Parathyroid adenoma (tissue), 2 donors: Measurements from ENCODE around the gene ADARB2.

Experiments used
- H2AFZ ChIP-seq: fragments of 300-600 bp; sonication (generic); one replicate; pipeline ENCODE4 v1.7.0; 2017; ENCODE audit warnings: antibody characterized with exemption, mild to moderate bottlenecking
- H3K27ac ChIP-seq: fragments of 300-600 bp; sonication (generic); one replicate; pipeline ENCODE4 v1.7.0; 2017
- H3K27me3 ChIP-seq: fragments of 300-600 bp; sonication (generic); one replicate; pipeline ENCODE4 v1.7.0; 2017; ENCODE audit warnings: low read length; ENCODE audit not compliant: control insufficient read depth, insufficient read depth
- H3K36me3 ChIP-seq: fragments of 300-600 bp; sonication (generic); one replicate; pipeline ENCODE4 v1.7.0; 2017; ENCODE audit warnings: low read length; ENCODE audit not compliant: control insufficient read depth, insufficient read depth
- H3K4me1 ChIP-seq: fragments of 300-600 bp; sonication (generic); one replicate; pipeline ENCODE4 v1.7.0; 2017; ENCODE audit warnings: control low read depth
- H3K4me2 ChIP-seq: fragments of 300-600 bp; sonication (generic); one replicate; pipeline ENCODE4 v1.7.0; 2017; ENCODE audit warnings: low read length
- H3K4me3 ChIP-seq: fragments of 300-600 bp; sonication (generic); one replicate; pipeline ENCODE4 v1.7.0; 2017; ENCODE audit warnings: low read depth, low read length
- H3K79me2 ChIP-seq: fragments of 300-600 bp; sonication (generic); one replicate; pipeline ENCODE4 v1.7.0; 2017; ENCODE audit warnings: control low read depth
- H3K9ac ChIP-seq: fragments of 300-600 bp; sonication (generic); one replicate; pipeline ENCODE4 v1.7.0; 2017; ENCODE audit warnings: mild to moderate bottlenecking
- H3K9me3 ChIP-seq: fragments of 300-600 bp; sonication (generic); one replicate; pipeline ENCODE4 v1.7.0; 2017; ENCODE audit warnings: low read length; ENCODE audit not compliant: control insufficient read depth
- CTCF ChIP-seq: fragments of 300-600 bp; sonication (generic); IDR thresholded peaks from one replicate; pipeline ENCODE4 v1.7.0; 2017; ENCODE audit warnings: antibody characterized with exemption, mild to moderate bottlenecking
- donor health status: primary hyperparathyroidism.

ADARB2 gene

GRCh38 chr10:1320739-1321320 lies 416.5 kb downstream of the ADARB2 start:
- Histone ChIP-seq H3K4me2 (no peak overlapping the region), H3K9ac (no peak overlapping the region), H3K27ac (no peak overlapping the region), H3K79me2 (no peaks in the 10 kb centered on the region), H3K36me3 (no peaks in the 10 kb centered on the region), H3K4me1 (no peaks in the 10 kb centered on the region), H3K9me3 (no peaks in the 10 kb centered on the region), H3K27me3 (no peaks in the 10 kb centered on the region), H2AFZ (no peak overlapping the region), H3K4me3 (no peak overlapping the region)
- no peak for TF ChIP-seq CTCF

- H3K27me3 ChIP-seq = no peaks in the 10 kb centered on the region
- TF ChIP-seq CTCF = no peak
- H3K9ac ChIP-seq = no peak overlapping the region
- no peaks in the 10 kb centered on the region for H3K36me3 ChIP-seq
- H3K27ac ChIP-seq = no peak overlapping the region
- H3K4me2 ChIP-seq = no peak overlapping the region
- no peaks in the 10 kb centered on the region for H3K9me3 ChIP-seq
- H3K79me2 ChIP-seq = no peaks in the 10 kb centered on the region
- no peak overlapping the region for H2AFZ ChIP-seq
- no peaks in the 10 kb centered on the region for H3K4me1 ChIP-seq
- H3K4me3 ChIP-seq = no peak overlapping the region
Observed at GRCh38 chr10:1316809-1317143, 420.5 kb downstream of the ADARB2 start.

GRCh38 chr10:1316121-1316808 lies 421.1 kb downstream of the ADARB2 start:
- Histone ChIP-seq H3K79me2 (no peaks in the 10 kb centered on the region), H3K9me3 (no peaks in the 10 kb centered on the region), H3K27ac (no peak overlapping the region), H3K9ac (no peak overlapping the region), H3K4me1 (no peaks in the 10 kb centered on the region), H3K4me2 (no peak overlapping the region), H3K36me3 (no peaks in the 10 kb centered on the region), H3K27me3 (no peaks in the 10 kb centered on the region), H3K4me3 (no peak overlapping the region), H2AFZ (no peak overlapping the region)
- no peak for TF ChIP-seq CTCF

GRCh38 chr10:1315178-1315577 lies 422.1 kb downstream of the ADARB2 start:
- H3K4me3 ChIP-seq = no peak overlapping the region
- no peak for TF ChIP-seq CTCF
- H3K36me3 ChIP-seq = no peaks in the 10 kb centered on the region
- no peaks in the 10 kb centered on the region for H3K27me3 ChIP-seq
- no peak overlapping the region for H2AFZ ChIP-seq
- H3K27ac ChIP-seq = no peak overlapping the region
- H3K9ac ChIP-seq = no peak overlapping the region
- H3K79me2 ChIP-seq = no peaks in the 10 kb centered on the region
- H3K9me3 ChIP-seq = no peaks in the 10 kb centered on the region
- H3K4me1 ChIP-seq = no peaks in the 10 kb centered on the region
- no peak overlapping the region for H3K4me2 ChIP-seq

GRCh38 chr10:1311726-1312125 lies 425.6 kb downstream of the ADARB2 start:
- Histone ChIP-seq H3K4me2 (no peak overlapping the region), H3K79me2 (no peaks in the 10 kb centered on the region), H3K4me1 (no peaks in the 10 kb centered on the region), H3K9ac (no peak overlapping the region), H3K27me3 (no peaks in the 10 kb centered on the region), H3K36me3 (no peaks in the 10 kb centered on the region), H3K4me3 (no peak overlapping the region), H3K9me3 (no peaks in the 10 kb centered on the region), H2AFZ (no peak overlapping the region), H3K27ac (no peak overlapping the region)
- no peak for TF ChIP-seq CTCF
